ENCODE results near the gene KIAA1671.

Gene KIAA1671

GRCh38 chr22:25061605-25062376 is 109.3 kb downstream of the KIAA1671 start:
- in situ Hi-C loops (cut with MboI; ENCODE audit: low sequenced_read_pairs), result no loop called here

- in situ Hi-C loops (cut with MboI; ENCODE audit: low sequenced_read_pairs), result no loop called here
These were observed 110.0 kb downstream of the KIAA1671 start for GRCh38 chr22:25062386-25063085.

DNA sequence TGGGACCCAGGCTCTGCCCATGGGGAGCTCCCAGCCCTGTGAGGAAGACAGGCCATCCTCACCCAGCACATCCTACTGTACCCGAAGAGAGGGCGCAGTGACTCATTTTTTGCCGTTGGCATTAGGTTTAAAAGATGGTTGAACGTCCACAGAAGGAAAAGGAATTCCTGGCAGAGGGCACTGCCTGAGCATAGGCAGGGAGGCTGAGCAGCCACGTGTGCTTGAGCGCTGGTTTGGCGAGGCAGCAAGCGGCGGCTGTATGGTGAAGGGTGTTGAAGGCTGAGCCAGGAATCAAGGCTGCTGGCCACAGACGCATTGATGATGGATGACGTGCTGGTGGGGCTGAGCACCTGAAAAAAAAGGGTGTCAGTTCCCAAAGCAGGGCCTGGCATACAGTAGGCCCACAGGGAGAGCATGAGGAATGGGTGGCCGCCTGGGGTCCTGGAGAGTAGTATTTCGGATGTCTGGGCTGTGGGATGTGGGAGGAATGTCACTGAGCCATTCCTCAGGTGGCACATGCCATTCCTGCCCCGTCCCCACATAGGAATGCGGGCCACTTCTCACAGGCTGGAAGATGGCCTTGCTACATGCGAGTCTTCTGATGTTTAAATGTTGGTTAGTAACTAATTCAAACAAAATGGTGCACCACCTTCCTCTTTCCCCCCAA is 112.5 kb downstream of the KIAA1671 start:
- in situ Hi-C loops (cut with MboI; ENCODE audit: low sequenced_read_pairs), result no loop called here

- in situ Hi-C loops (cut with MboI; ENCODE audit: low sequenced_read_pairs), result no loop called here
These were observed 114.4 kb downstream of the KIAA1671 start for GRCh38 chr22:25066861-25067435.

DNA sequence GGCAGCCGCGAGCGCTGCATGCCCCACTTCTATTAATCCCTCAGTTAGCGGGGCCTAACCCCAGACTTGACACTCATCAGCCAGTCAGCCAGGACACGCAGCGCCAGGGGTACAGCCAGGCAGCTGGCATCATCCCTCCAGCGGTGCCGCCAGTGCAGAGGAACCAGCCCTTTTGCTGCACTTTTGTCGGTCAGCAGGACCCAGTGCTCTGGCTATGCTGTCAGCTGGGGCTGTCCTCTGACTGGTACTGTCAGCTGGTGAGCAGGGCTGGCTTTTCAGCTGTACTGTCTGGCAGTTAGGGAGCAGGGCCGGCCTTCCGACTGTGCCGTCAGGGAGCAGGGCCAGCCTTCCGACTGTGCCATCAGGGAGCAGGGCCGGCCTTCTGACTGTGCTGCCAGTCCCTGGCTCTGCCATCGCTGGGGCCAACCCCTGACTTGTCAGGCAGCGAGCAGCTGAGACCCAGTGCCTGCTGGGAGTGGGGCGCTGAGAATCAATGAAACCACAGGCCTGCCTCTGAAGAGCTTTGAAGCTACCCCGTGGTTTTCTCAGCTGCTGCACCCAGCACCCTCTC is 115.4 kb downstream of the KIAA1671 start:
- in situ Hi-C loops (cut with MboI; ENCODE audit: low sequenced_read_pairs), result no loop called here

DNA sequence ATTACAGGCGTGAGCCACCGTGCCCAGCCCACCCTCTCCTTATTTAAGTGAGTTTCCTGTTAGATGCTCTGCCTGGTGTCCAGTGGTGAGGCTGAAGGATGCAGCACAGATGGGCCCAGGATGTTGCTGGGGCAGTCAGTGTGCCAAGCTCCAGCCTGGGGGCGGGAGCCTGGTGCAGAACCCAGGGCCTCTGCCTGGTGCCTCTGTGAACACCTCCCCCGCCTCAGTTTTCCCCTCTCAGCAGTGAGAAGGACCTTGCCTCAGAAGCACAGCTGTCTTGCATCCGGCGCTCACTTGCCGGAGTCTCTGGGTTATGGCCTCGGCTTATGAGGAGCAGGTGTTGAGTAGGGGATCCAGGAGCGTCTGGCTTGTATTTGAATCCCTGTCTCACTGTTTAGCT is 116.2 kb downstream of the KIAA1671 start:
- in situ Hi-C loops (cut with MboI; ENCODE audit: low sequenced_read_pairs), result no loop called here

- in situ Hi-C loops (cut with MboI; ENCODE audit: low sequenced_read_pairs), result no loop called here
These were observed 116.9 kb downstream of the KIAA1671 start for GRCh38 chr22:25069426-25069757.

DNA sequence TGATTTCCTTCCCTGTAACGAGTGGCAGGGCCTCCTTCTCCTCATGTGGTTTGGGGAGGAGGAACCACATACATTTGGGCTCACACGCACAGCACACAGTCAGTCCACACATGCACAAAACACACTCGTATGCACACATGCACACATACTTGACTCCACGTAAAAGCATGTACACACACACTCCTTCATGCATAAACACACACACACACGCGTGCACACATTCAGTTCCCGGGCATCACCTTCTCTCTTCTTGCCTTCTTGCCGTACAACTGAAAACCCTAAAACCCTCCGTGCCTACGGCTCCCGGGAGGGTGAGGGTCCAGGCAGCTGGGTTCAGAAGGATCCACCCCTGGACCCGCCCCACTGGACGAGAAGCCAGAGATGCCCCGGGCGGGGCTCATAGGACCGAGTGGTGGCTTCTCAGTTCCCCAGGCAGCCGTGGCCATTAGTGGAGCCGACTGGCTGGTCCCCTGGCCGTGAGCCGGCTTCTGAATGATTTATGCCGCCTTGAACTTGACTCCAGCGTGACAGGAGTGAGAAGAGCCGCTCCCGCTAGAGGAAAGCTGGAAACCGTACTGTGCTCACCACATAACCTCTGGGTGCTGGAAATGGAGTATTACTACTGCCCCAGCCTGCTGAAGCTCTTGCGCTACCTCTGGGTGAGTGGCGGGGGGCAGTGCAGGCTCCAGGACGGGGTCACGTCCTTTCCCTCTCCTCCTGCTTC is 117.4 kb downstream of the KIAA1671 start:
- in situ Hi-C loops (cut with MboI; ENCODE audit: low sequenced_read_pairs), result no loop called here

DNA sequence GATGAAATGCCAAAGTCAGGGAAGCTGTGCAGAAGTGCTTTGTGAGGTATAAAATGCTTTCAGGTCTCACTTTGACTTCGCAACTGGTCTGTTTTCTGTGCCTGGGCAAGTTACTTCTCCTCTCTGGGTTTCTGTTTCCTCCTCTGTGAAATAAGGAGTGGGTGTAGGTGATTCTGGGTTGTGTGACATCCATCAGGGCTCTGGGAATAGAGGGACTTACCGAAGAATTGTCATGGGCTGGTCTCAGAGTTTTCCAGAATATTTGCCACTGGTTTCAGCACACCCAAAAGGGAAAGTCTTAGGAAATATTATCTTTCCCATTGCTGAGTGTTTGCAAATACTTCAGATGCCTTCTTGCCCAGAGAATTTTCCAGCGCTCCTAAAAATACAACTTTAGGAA is 118.4 kb downstream of the KIAA1671 start:
- in situ Hi-C loops (cut with MboI; ENCODE audit: low sequenced_read_pairs), result no loop called here

- in situ Hi-C loops (cut with MboI; ENCODE audit: low sequenced_read_pairs), result no loop called here
These were observed 119.2 kb downstream of the KIAA1671 start for GRCh38 chr22:25071720-25072119.

- in situ Hi-C loops (cut with MboI; ENCODE audit: low sequenced_read_pairs), result no loop called here
These were observed 119.9 kb downstream of the KIAA1671 start for GRCh38 chr22:25072406-25072805.

- in situ Hi-C loops (cut with MboI; ENCODE audit: low sequenced_read_pairs), result no loop called here
These were observed 123.8 kb downstream of the KIAA1671 start for GRCh38 chr22:25076336-25076735.

- in situ Hi-C loops (cut with MboI; ENCODE audit: low sequenced_read_pairs), result no loop called here
These were observed 124.5 kb downstream of the KIAA1671 start for GRCh38 chr22:25077056-25077455.

GRCh38 chr22:25077964-25078363 is 125.4 kb downstream of the KIAA1671 start:
- in situ Hi-C loops (cut with MboI; ENCODE audit: low sequenced_read_pairs), result no loop called here

DNA sequence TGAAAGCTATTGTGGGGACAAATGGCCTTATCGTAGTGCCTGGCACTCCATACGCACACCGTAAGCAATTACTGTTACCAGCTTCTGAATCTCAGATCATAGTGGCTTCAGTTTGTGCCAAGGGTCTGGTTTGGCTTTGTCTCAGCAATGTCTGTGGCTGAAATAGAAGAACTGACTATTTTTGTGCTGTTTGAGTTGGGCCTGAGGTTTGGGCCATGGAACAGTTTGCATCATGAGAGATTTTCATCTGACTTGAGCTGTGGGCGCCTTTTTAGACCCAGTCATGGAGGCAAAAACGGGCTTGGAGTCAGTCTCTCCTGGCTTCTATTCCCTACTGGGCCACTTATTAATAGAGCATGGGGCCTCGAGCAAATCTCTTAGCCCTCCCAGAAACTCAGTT is 126.1 kb downstream of the KIAA1671 start:
- in situ Hi-C loops (cut with MboI; ENCODE audit: low sequenced_read_pairs), result no loop called here

DNA sequence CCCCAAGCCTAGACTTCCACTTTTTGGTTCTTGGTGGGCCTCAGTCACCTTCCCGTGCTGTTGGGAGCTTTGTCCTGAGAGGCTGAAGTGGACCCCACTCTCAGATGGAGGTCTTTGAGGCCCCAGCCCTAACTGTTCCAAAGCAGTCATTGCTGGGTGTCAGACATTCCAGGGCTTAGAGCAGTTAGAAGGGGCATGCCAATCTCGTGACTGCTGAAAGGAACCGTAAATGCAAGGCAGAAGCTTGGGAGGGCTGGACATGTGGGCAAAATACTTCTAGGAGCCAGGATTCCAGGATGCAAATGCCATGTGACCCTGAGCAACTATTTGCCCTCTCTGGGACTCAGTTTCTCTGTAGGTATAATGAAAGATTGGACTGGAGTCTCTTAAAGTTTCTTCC is 128.3 kb downstream of the KIAA1671 start:
- in situ Hi-C loops (cut with MboI; ENCODE audit: low sequenced_read_pairs), result no loop called here

DNA sequence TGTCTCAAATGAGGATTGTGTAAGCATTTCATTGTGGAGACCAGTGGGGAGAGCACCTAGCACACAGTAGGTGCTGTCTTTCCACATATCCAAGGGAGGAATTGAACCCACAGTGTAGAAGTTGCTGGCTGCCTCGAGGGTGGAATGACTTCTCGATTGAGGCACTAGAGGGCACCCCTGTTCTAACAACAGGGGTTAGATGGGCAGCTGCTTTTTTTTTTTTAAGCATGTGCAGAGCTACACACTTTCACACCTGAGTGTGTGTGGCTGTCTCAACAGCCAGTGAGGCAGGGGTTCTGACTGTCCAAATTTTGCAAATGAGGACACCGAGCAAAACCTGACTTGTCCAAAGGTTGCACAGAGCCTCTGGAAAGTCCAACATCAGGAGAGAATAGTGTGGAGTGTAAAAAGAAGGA is 128.9 kb downstream of the KIAA1671 start:
- in situ Hi-C loops (cut with MboI; ENCODE audit: low sequenced_read_pairs), result no loop called here

DNA sequence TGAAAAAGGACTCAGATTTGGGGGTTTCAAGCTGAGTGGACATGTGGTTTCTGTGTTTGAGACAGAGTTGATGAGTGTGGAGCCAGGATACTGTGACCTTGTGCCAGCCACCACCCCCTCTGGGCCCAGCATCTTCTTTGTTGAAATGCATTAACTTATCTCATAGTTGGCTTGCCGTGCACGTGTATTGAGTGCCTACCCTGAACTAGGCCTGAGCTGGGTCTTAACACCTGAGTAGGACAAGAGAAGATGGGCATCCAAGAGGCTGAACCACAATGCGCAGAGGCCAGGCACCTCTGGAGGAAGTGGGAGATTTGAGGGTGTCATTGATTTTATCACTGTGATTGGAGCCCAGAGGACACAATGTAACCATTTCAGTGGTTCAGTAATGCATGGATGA is 129.6 kb downstream of the KIAA1671 start:
- in situ Hi-C loops (cut with MboI; ENCODE audit: low sequenced_read_pairs), result no loop called here

- in situ Hi-C loops (cut with MboI; ENCODE audit: low sequenced_read_pairs), result no loop called here
These were observed 130.7 kb downstream of the KIAA1671 start for GRCh38 chr22:25083056-25083806.

DNA sequence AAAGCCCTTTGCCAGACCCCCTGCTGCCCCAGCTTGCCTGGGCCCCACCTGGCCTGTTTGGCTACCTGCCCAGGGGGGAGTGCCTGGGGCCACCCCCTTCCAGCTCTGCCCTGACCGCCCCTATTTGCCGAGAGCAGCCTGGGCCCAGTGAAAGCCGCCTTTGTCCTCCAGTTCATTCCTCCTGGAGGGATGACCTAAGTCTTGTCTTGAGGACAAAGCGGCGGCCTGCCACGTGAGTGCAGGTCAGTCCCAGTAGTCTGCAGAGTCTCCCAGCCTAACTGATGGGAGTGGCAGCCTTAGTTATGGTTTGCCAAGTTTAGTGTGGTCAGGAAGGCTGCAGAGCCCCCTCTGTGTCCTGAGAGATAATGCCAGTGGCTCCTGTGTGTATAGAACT is 131.3 kb downstream of the KIAA1671 start:
- in situ Hi-C loops (cut with MboI; ENCODE audit: low sequenced_read_pairs), result no loop called here
